ENCODE measurements around the gene KATNAL1. TPM values are rescaled to one million over a fixed set of nuclear protein-coding genes. Genes with fewer than 3 reads are reported as not detected.

The KATNAL1 gene
- total and polyA plus RNA-seq, 10 of the 15 experiments (the other 5 are each of a cell fraction or from before 2014, with no cell fraction given): 6.5 to 18.7 (median 11.7) TPM

DNA sequence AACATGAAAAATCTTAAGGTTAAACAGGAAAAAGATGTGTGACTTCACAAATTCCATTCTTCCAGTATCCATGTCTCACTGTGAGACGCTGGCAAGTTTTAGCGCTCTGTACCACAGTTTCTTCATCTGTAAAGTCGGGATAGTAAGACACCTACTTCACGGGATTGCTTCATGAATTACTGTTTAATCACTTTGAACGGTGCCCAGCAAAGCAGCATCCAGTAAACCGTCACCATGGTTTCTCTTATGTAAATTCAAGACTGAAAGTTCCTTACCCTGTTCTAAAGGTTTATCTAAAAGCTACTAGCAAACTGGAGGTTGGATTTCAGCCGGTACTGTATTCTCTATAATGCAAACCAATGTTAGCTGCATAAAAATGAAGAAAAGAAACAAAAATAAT lies 53.5 kb downstream of the KATNAL1 start:
- Histone ChIP-seq H3K4me1 (ENCODE audit: control insufficient read depth, insufficient read depth, low read length) (peaks cover 11% of the 10 kb centered on the region), H3K9me3 (replicated peaks; ENCODE audit: control insufficient read depth, insufficient read depth, low read length) (peaks cover 1% of the 10 kb centered on the region; the same call in 1 of the 3 replicates), H3K4me2 (ENCODE audit: control insufficient read depth, insufficient read depth) (no peak overlapping the region; the same call in 1 of the 2 replicates), H2AFZ (ENCODE audit: control insufficient read depth, low read depth, low read length) (no peak overlapping the region), H3K9ac (ENCODE audit: control insufficient read depth, insufficient read depth, low read length) (no peak overlapping the region), H3K4me3 (no peak overlapping the region), H4K20me1 (ENCODE audit: control insufficient read depth, insufficient read depth) (no peaks in the 10 kb centered on the region), H3K27me3 (replicated peaks in 1 of 2; ENCODE audit: control insufficient read depth in 2 of 2, insufficient read depth in 2 of 2, low read length in 1 of 2) (no peaks in the 10 kb centered on the region), H3K27ac (ENCODE audit: control insufficient read depth, insufficient read depth) (no peak overlapping the region), H3K79me2 (ENCODE audit: control insufficient read depth, insufficient read depth, low read length) (no peaks in the 10 kb centered on the region), H3K36me3 (ENCODE audit: control insufficient read depth in 2 of 2, insufficient read depth in 2 of 2, low read length in 1 of 2) (no peaks in the 10 kb centered on the region; a peak in 1 of 4 replicates)
- BruUV-seq (replicated peaks): no TSS peak
- SMC1A ChIA-PET (ENCODE audit: uncharacterized antibody, unreplicated experiment): interaction anchor here (1.5 to 1.6 kb wide), 2 partner anchors 49 to 65 kb away, joined by 3 to 4 read pairs; no protein-coding TSS in a partner anchor
- RAD21 ChIA-PET (ENCODE audit: unreplicated experiment): no interaction called here
- POLR2A ChIA-PET: interaction anchor here (0.7 kb wide), 1 partner anchor 25 kb away, joined by 3 read pairs; no protein-coding TSS in a partner anchor
- CTCF ChIA-PET: no interaction called here
- in situ Hi-C loops (cut with MboI): no loop called here
- DNase-seq (ENCODE audit: low read depth, low spot score) (no peak), ATAC-seq (no peak), FAIRE-seq (no peak)
- intact Hi-C loops (cut with micrococcal nuclease; ENCODE audit: unreplicated experiment): loop anchor here (5.0 to 10.0 kb wide), 2 partner anchors 122 to 301 kb away; no protein-coding TSS in a partner anchor
- 10% methylated on average over 7 of the region's 7 CpGs for WGBS (ENCODE audit: insufficient coverage, insufficient replicate concordance, low lambda C conversion rate, missing lambda C conversion rate)
- TF ChIP-seq, protein P1, sequence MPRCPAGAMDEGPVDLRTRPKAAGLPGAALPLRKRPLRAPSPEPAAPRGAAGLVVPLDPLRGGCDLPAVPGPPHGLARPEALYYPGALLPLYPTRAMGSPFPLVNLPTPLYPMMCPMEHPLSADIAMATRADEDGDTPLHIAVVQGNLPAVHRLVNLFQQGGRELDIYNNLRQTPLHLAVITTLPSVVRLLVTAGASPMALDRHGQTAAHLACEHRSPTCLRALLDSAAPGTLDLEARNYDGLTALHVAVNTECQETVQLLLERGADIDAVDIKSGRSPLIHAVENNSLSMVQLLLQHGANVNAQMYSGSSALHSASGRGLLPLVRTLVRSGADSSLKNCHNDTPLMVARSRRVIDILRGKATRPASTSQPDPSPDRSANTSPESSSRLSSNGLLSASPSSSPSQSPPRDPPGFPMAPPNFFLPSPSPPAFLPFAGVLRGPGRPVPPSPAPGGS (IDR thresholded peaks at IDR 0.05; ENCODE audit: borderline replicate concordance, insufficient read depth, low read depth, low read length, poor library complexity, severe bottlenecking): no peak
- TF ChIP-seq SMARCA5 (IDR thresholded peaks at IDR 0.05): no peak
- no peak for TF ChIP-seq CUX1 (IDR thresholded peaks at IDR 0.05; ENCODE audit: insufficient replicate concordance, low read depth, low read length)
- TF ChIP-seq RAD51 (IDR thresholded peaks at IDR 0.05): no peak
- TF ChIP-seq, protein P2, sequence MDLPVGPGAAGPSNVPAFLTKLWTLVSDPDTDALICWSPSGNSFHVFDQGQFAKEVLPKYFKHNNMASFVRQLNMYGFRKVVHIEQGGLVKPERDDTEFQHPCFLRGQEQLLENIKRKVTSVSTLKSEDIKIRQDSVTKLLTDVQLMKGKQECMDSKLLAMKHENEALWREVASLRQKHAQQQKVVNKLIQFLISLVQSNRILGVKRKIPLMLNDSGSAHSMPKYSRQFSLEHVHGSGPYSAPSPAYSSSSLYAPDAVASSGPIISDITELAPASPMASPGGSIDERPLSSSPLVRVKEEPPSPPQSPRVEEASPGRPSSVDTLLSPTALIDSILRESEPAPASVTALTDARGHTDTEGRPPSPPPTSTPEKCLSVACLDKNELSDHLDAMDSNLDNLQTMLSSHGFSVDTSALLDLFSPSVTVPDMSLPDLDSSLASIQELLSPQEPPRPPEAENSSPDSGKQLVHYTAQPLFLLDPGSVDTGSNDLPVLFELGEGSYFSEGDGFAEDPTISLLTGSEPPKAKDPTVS (IDR thresholded peaks at IDR 0.05; ENCODE audit: low read depth, low read length): no peak
- no peak for TF ChIP-seq EZH2 (IDR thresholded peaks at IDR 0.05; ENCODE audit: borderline replicate concordance, control insufficient read depth, low read depth, low read length)
- TF ChIP-seq NR2F1 (conservative IDR thresholded peaks at IDR 0.05): no peak
- no peak for TF ChIP-seq TCF3 (IDR thresholded peaks at IDR 0.05; ENCODE audit: borderline replicate concordance, insufficient read depth, low read depth, low read length)
- no peak for TF ChIP-seq BHLHE40 (IDR thresholded peaks at IDR 0.05; ENCODE audit: borderline replicate concordance in 1 of 2, low read depth in 2 of 2, low read length in 1 of 2)
- no peak for TF ChIP-seq RCOR1 (conservative IDR thresholded peaks at IDR 0.05; ENCODE audit: low read depth, low read length)
- TF ChIP-seq ATF7 (IDR thresholded peaks at IDR 0.05; ENCODE audit: low read depth): no peak
- TF ChIP-seq, protein P3, sequence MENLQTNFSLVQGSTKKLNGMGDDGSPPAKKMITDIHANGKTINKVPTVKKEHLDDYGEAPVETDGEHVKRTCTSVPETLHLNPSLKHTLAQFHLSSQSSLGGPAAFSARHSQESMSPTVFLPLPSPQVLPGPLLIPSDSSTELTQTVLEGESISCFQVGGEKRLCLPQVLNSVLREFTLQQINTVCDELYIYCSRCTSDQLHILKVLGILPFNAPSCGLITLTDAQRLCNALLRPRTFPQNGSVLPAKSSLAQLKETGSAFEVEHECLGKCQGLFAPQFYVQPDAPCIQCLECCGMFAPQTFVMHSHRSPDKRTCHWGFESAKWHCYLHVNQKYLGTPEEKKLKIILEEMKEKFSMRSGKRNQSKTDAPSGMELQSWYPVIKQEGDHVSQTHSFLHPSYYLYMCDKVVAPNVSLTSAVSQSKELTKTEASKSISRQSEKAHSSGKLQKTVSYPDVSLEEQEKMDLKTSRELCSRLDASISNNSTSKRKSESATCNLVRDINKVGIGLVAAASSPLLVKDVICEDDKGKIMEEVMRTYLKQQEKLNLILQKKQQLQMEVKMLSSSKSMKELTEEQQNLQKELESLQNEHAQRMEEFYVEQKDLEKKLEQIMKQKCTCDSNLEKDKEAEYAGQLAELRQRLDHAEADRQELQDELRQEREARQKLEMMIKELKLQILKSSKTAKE (IDR thresholded peaks at IDR 0.05; ENCODE audit: low read depth, poor library complexity, severe bottlenecking): no peak
